ENCODE data around the gene MEOX2.

Gene MEOX2

GRCh38 chr7:15628876-15629275 lies 57.6 kb downstream of the MEOX2 start:
- no peak for DNase-seq (ENCODE audit: low spot score)
- ChIA-PET POLR2A (ENCODE audit: low non-redundant PET) (no interaction called here), CTCF (no interaction called here)
- TF ChIP-seq CTCF (conservative IDR thresholded peaks at IDR 0.05; ENCODE audit: low read depth): no peak
- no peak overlapping the region for H3K27ac ChIP-seq

GRCh38 chr7:15626041-15626440 lies 60.4 kb downstream of the MEOX2 start:
- ChIA-PET POLR2A (ENCODE audit: low non-redundant PET) (no interaction called here), CTCF (no interaction called here)
- DNase-seq (ENCODE audit: low spot score): no peak
- TF ChIP-seq CTCF (conservative IDR thresholded peaks at IDR 0.05; ENCODE audit: low read depth): no peak
- no peak overlapping the region for H3K27ac ChIP-seq

GRCh38 chr7:15625466-15625865 lies 61.0 kb downstream of the MEOX2 start:
- CTCF ChIA-PET: no interaction called here
- TF ChIP-seq CTCF (conservative IDR thresholded peaks at IDR 0.05; ENCODE audit: low read depth): no peak
- H3K27ac ChIP-seq: no peak overlapping the region
- DNase-seq (ENCODE audit: low spot score): no peak
- POLR2A ChIA-PET (ENCODE audit: low non-redundant PET): no interaction called here

GRCh38 chr7:15621468-15621867 lies 65.0 kb downstream of the MEOX2 start:
- POLR2A ChIA-PET (ENCODE audit: low non-redundant PET): no interaction called here

GRCh38 chr7:15620491-15621185 lies 65.8 kb downstream of the MEOX2 start:
- DNase-seq (ENCODE audit: low spot score): no peak
- H3K27ac ChIP-seq: no peak overlapping the region
- ChIA-PET POLR2A (ENCODE audit: low non-redundant PET) (no interaction called here), CTCF (no interaction called here)
- no peak for TF ChIP-seq CTCF (conservative IDR thresholded peaks at IDR 0.05; ENCODE audit: low read depth)

More at GRCh38 chr7:15621468-15621867, 65.0 kb downstream of the MEOX2 start:
- CTCF ChIA-PET: no interaction called here
- no peak for TF ChIP-seq CTCF (conservative IDR thresholded peaks at IDR 0.05; ENCODE audit: low read depth)
- H3K27ac ChIP-seq: no peak overlapping the region
- DNase-seq (ENCODE audit: low spot score): no peak

- ChIA-PET CTCF (no interaction called here), POLR2A (ENCODE audit: low non-redundant PET) (no interaction called here)
- no peak for DNase-seq (ENCODE audit: low spot score)
- TF ChIP-seq CTCF (conservative IDR thresholded peaks at IDR 0.05; ENCODE audit: low read depth): no peak
- no peak overlapping the region for H3K27ac ChIP-seq
Measured at GRCh38 chr7:15618275-15618674, 68.2 kb downstream of the MEOX2 start.
